HG02798 (cell line): ENCODE measurements around the gene GK.
A peak's percentile ranks its signal among the peaks of the same experiment; 100 is the strongest.
"Not testable (repeated sequence)": the region's sequence is repeated elsewhere in the genome, so short reads cannot be mapped to it uniquely, and the experiment has no call there.

Experiments used
- ATAC-seq: cut with Tn5 transposase; IDR thresholded peaks from one replicate; pipeline ENCODE4 v1.9.1; 2021; ENCODE audit warnings: mild to moderate bottlenecking; ENCODE audit not compliant: unreplicated experiment, poor library complexity

The GK gene

GRCh38 chrX:30653415-30654131, at the start of gene GK:
TSS of gene GK (plus strand) at chrX:30653423. CDS start at chrX:30653538, 115 bp downstream.
- peak; percentile 3 for ATAC-seq

DNA sequence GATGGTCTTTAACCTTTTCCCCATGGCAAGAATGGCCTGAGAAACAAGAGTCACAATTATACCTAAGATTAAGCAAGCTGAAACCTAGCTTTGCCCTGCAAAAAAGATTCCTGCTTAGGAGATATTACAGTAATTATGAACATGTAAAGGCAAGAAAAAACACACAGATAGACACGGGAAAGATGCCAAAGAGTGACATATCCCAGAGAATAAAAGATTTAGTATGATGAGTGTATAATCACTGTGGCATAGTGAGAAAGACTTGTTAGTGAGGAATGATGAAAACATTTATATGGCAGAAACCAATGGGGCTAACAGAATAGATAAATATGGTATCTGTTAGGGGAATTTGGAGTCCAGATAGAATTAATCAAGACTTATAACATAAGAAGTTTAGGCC, 46.1 kb upstream of the GK start:
- ATAC-seq, result no peak

DNA sequence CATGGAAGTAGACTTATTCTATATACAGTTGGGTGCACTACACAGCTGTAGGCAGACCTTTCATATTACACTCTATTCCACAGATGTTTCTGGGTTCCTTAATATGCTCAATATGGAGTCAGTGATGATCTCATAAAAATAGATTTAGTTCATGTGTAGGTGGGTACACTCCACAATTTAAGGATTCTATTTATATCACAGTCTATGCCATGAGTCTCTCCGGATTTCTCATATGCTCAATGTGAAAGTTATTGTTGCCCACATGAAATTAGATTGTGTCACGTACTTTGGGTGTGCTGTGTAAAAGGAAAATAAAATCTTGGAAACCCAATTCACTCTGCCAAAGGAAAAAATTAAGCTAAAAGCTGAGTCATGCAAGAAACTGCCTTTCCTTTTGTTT, 43.2 kb upstream of the GK start:
- no peak for ATAC-seq

DNA sequence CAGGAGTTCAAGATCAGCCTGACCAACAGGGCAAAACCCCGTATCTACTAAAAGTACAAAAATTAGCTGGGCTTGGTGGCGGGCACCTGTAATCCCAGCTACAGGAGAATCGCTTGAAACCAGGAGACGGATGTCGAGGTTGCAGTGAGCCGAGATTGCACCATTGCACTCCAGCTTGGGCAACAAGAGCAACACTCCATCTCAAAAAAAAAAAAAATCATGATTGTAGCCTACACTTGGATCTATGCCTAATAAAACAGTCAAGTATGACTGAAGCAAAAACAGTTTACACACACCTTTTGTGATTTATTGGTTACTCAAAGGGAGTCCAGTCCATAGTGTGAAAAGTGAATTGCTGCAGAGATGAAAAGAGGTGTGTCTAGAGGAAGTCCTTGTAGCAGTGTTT, 41.0 kb upstream of the GK start:
- ATAC-seq, result no peak

DNA sequence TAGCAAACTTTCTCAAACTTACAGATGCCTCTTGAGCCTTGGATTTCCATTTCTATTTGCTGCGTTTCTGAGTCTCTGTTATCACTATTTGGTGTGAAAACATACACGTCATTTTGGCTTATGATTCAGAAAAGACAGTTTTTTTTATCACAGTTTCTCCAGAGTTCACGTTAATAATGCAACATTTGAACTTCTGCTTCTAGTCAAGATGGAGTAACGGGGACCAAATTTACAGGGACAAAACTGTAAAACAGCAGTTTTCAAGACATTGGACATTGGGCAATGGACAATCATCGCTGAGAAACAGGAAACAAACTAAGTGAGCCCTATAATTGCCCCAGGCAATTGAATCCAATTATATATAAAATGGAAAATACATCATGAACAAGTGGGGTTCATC, 39.5 kb upstream of the GK start:
- ATAC-seq, result no peak

DNA sequence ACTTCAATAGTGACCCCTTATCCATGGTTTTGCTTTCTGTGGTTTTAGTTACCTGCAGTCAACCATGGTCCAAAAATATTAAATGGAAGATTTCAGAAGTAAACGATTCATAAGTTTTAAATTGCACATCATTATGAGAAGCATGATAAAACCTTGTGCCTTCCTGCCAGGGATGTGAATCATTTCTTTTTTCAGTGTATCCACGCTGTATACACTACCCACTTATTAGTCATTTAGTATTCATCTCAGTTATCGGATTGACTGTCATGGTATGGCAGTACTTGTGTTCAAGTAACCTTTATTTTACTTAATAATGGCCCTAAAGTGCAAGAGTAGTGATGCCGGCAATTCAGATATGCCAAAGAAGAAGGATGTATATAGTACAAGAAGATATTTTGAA, 38.0 kb upstream of the GK start:
- no peak for ATAC-seq

DNA sequence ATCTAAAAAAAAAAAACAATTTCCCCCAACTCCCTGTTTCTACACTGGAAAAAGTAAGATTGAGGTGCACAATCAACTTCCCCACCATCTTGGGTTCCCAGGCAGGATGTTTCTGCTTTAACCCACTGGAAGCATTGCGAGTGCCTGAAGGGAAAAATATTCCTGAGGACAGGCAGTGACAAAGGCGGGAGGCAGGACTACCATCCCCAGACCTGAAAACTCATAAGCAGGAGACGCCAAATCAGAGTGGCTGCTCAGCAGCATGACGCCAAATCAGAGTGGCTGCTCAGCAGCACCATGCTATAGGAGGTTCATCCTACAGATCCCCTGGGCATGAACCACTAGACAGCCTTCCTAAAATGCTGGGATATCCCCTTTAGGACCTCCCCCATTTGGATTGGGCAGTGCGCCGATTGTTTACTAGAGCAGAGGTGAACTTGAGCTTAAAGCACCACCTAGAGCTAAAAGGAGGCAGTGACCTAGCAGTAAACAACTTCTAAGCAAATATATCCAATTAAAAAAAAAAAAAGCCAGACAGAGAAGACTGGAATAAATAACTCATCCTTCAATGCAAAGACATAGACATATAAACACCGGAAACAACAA, 35.0 kb upstream of the GK start:
- no peak for ATAC-seq

DNA sequence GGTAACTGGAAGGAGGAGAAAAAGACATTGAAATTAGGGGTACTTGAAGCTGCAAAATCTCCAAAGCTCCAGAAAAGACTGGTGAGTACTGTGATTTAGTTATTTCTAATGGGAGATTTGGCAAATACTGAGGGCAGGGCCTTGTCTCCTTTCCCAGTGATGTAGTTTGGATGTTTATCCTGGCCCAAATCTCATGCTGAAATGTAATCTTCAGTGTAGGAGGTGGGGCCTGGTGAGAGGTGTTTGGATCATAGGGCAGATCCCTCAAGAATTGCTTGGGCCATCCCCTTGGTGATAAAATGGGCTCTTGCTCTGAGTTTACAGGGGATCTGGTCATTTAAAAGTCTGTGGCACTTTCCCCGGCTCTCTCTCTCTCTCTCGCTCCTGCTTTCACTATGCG, 33.1 kb upstream of the GK start:
- ATAC-seq, result no peak

- ATAC-seq, result no peak
Measured at GRCh38 chrX:30620980-30621618, 32.1 kb upstream of the GK start.

DNA sequence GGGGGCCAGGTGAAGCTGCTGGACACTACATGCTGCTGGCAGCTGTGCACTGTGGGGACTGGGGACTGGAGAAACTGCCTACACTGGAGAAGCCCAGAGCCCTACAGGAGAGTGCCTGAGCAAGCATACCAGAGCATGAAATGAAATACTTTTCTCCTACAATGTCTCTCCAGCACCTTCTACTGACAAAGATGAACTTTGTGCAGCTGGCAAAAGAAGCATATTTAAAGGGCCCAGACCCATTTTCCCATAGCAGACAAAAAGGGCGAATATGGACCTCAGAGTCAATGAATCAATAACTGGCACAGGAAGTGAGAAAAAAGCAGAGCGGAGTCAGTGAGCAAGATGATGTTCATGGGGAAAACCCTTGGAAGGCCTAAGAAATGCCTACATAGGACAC, 30.9 kb upstream of the GK start:
- no peak for ATAC-seq

DNA sequence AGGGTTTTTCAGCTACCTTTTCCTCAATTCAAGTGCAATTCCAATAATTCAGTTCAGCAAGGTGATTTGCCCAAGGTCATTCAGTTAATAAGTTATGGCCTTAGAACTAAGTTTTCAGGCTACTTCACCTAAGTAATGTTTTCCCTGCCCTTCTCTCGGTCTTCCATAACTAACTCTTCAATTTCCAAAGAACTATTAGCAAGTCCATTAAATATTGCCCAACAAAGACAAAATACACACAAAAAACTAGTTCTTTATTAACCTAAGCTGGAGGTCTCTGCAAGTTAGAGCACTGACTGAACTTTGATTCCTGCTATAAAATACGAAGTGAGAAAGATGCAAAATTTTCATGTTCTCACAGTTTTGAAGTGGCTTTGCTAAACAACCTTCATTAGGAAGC, 26.8 kb upstream of the GK start:
- no peak for ATAC-seq

- ATAC-seq, result no peak
Measured at GRCh38 chrX:30627818-30628652, 25.2 kb upstream of the GK start.

DNA sequence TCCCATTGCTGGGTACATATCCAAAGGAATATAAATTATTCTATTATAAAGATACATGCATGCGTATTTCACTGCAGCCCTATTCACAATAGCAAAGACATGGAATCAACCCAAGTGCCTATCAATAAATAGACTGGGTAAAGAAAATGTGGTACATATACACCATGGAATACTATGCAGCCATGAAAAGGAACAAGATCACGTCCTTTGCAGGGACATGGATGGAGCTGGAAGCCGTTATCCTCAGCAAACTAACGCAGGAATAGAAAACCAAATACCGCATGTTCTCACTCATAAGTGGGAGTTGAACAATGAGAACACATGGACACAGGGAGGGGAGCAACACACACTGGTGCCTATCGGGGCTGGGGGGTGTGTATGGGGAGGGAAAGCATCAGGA, 19.2 kb upstream of the GK start:
- ATAC-seq, result not testable (repeated sequence)

DNA sequence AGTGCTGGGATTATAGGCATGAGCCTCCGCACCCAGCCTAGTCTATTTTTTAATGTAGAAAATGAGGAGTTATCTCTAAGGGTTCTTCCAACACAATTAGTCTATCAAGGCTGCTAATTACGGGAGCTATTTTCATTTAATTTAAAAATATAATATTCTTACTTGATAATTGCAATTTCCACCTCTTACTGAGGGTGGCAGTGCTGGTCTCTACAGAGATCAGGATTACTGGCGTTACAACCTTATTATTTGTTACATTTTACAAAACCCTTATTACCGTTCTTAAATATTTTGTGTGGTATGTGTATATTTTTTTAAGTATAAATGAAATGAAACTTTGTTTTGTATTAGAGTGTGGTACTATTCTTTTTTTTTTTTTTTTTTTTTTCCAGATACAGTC, 17.6 kb upstream of the GK start:
- no peak for ATAC-seq

GRCh38 chrX:30637874-30638815, 15.1 kb upstream of the GK start:
- ATAC-seq, result no peak

GRCh38 chrX:30639702-30640101, 13.5 kb upstream of the GK start:
- not testable (repeated sequence) for ATAC-seq

DNA sequence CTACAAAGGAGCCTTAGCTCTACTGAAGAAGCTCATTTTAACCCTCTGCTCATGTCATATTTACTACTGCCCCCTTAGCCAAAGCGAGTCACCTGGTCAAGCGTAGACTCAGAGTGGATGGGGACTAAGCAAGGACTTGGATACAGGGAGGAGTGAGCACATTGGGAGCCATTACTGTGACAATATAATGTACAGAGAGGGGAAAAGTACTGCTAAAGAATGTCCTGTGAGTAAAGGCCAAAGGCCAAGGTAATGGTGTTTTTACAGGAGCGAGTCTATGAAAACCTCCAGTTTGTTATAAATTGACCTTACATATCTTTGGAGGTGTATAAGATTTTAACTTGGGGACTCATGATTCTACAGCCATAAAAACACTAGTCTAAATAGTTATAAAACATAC, 10.6 kb upstream of the GK start:
- no peak for ATAC-seq

GRCh38 chrX:30643313-30643821, 9.9 kb upstream of the GK start:
- ATAC-seq, result no peak

GRCh38 chrX:30649859-30650258, 3.4 kb upstream of the GK start:
- ATAC-seq, result no peak
